ENCODE data around the gene CFDP1.
A peak's percentile ranks its signal among the peaks of the same experiment; 100 is the strongest.
"Not testable (repeated sequence)": the region's sequence is repeated elsewhere in the genome, so short reads cannot be mapped to it uniquely, and the experiment has no call there.

Gene CFDP1

DNA sequence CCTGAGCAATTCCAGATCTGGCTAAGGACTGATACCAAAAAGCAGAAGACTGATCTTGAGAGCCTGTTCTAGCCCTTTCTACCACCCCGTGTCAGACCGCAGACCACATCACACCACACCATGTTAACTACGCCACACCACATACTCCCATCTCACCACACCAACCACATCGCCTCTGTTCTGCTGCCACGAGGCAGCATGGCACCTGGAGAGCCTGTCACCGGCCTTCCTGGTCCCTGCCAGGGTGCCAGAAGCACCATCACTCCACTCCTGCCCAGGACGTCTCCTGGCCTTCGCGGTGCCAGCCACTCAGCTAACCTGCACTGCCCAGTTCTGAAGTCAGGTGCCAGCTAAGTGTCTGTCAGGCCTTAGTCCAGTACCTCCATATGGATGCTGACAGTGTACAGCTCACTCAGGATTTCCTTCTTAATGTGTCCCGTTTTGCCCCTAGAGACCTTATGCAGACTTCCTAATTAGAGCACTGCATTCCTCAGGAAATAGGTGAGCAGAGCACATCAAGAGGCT lies 144.6 kb downstream of the CFDP1 start:
- TF ChIP-seq, protein P1, sequence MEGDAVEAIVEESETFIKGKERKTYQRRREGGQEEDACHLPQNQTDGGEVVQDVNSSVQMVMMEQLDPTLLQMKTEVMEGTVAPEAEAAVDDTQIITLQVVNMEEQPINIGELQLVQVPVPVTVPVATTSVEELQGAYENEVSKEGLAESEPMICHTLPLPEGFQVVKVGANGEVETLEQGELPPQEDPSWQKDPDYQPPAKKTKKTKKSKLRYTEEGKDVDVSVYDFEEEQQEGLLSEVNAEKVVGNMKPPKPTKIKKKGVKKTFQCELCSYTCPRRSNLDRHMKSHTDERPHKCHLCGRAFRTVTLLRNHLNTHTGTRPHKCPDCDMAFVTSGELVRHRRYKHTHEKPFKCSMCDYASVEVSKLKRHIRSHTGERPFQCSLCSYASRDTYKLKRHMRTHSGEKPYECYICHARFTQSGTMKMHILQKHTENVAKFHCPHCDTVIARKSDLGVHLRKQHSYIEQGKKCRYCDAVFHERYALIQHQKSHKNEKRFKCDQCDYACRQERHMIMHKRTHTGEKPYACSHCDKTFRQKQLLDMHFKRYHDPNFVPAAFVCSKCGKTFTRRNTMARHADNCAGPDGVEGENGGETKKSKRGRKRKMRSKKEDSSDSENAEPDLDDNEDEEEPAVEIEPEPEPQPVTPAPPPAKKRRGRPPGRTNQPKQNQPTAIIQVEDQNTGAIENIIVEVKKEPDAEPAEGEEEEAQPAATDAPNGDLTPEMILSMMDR (IDR thresholded peaks at IDR 0.05; ENCODE audit: insufficient read depth, low read depth, low read length, missing control alignments) = no peak
- H3K4me3 ChIP-seq (ENCODE audit: low read length) = no peak overlapping the region
- DNase-seq (ENCODE audit: low read depth) = no peak

DNA sequence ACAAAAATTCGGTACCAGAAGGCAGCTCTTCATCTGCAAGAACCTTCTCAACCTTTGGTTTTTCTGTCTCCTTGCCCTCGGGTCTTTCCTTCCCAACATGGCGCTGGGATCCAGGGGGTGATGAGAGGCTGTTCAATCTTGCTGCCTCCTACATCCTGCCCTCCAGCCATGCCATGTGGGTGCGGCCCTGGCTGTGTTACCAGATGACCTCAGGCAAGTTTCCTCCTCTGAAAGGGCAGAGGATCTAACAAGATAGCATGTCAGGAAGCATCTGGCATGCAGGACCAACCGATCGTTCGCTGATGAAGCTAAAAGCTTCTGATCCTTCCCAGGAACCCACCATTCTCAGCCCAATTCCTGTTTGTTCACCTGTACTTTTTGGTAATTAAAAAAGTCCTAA lies 145.1 kb downstream of the CFDP1 start:
- DNase-seq (ENCODE audit: low read depth) = no peak
- H3K4me3 ChIP-seq (ENCODE audit: low read length) = no peak overlapping the region
- TF ChIP-seq, protein P1 (IDR thresholded peaks at IDR 0.05; ENCODE audit: insufficient read depth, low read depth, low read length, missing control alignments) = no peak

DNA sequence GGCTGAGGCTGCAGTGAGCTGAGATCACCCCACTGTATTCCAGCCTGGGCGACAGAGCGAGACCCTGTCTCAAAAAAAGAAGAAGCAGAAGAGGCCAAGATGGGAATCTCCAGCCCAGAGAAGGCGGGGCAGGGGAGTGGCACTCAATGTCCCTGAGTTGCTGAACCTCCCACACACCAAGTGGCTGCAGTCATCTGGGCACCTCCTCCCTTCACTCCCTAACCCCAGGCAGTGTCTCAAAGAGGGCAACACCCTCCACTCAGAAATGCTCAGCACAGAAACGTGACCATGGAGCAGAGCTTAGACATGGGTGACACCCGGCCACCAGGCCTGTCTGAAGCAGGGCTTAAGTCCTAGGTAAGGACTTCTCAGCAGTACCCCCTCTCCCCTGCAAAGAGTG lies 145.6 kb downstream of the CFDP1 start:
- peak; percentile 32 for DNase-seq (ENCODE audit: low read depth)

DNA sequence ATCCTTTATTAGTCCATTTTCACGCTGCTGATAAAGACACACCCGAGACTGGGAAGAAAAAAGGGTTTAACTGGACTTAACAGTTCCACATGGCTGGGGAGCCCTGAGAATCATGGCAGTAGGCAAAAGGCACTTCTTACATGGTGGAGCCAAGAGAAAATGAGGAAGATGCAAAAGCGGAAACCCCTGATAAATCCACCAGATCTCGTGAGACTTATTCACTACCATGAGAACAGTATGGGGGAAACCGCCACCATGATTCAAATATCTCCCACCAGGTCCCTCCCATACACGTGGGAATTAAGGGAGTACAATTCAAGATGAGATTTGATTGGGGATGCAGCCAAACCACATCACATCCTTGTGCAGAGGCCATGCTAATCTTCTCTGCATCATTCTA lies 146.9 kb downstream of the CFDP1 start:
- TF ChIP-seq, protein P1 (IDR thresholded peaks at IDR 0.05; ENCODE audit: insufficient read depth, low read depth, low read length, missing control alignments) = no peak
- DNase-seq (ENCODE audit: low read depth) = no peak
- H3K4me3 ChIP-seq (ENCODE audit: low read length) = no peak overlapping the region

More for the DNA sequence above, 145.6 kb downstream of the CFDP1 start:
- no peak overlapping the region for H3K4me3 ChIP-seq (ENCODE audit: low read length)
- TF ChIP-seq, protein P1 (IDR thresholded peaks at IDR 0.05; ENCODE audit: insufficient read depth, low read depth, low read length, missing control alignments) = no peak

DNA sequence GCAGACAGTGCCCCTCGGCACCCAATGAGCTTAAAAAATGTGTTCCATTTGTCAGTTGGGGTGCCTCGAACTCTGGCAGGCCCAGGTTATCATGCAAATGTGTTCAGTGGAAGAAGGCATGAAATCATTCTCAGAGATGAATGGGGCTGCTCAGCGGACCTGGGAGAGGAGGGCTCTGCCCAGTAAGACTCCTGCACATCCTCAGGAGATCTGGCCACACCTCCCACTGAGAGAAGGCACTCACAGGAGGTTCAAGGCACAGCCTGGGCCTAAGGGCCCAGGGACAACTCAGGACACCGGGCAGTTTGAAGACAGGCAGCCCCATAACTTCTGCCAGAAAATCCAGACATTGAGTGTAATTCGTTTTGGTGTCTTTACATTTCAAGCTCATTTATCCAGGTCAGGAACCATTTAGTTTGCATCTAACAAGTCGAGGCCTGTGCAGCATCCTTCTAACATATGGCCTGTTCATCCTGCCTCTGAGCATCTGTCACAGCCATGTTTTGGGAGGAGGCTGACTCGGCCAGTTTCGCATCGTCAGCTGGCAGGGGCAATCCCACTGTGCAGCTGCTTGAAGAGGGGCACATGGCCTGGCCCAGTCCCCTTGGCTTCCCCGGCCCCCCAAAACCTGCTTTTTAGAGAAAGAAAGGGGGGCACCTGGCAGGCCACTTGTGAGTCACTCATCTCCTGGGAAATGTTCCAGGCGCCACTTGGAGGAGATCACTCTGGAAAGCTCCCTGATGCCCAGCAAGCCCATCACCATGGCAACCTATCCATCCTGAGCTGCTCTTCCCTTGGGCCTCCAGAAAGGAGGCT lies 150.6 kb downstream of the CFDP1 start:
- TF ChIP-seq, protein P1 (IDR thresholded peaks at IDR 0.05; ENCODE audit: insufficient read depth, low read depth, low read length, missing control alignments) = no peak
- peak; percentile 56 for DNase-seq (ENCODE audit: low read depth)

DNA sequence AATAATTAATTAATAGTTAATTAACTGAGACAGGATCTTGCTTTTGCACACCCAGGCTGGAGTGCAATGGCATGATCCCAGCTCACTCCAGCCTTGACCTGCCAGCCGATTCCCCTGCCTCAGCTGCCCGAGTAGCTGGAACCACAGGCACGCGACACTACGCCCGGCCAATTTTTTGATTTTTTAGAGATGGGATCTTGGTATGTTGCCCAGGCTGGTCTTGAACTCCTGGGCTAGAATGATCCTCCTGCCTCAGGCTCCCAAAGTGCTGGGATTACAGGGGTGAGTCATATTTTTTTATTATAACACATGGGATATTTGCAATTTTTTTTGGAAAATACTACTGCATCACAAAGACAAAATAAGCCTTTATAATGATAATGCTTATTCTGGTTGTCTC lies 151.5 kb downstream of the CFDP1 start:
- H3K4me3 ChIP-seq (ENCODE audit: low read length) = no peak overlapping the region
- no peak for DNase-seq (ENCODE audit: low read depth)
- TF ChIP-seq, protein P1 (IDR thresholded peaks at IDR 0.05; ENCODE audit: insufficient read depth, low read depth, low read length, missing control alignments) = no peak

More for the DNA sequence above, 150.6 kb downstream of the CFDP1 start:
- no peak overlapping the region for H3K4me3 ChIP-seq (ENCODE audit: low read length)

DNA sequence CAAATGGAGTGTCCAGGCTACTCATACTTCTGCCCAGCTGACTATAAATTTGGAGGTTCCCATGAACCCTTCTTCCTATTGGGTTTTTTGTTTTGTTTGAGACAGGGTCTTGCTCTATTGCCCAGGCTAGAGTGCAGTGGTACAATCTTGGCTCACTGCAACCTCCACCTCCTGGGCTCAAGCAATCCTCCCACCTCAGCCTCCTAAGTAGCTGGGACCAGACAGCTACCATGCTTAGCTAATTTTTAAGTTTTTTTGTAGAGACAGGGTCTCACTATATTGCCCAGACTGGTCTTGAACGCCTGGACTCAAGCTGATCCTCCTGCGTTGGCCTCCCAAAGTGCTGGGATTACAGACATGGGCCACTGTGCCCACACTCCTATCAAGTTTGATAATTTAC lies 152.3 kb downstream of the CFDP1 start:
- H3K4me3 ChIP-seq (ENCODE audit: low read length); DNase-seq (ENCODE audit: low read depth): not testable (repeated sequence)

Data from epithelial cell of esophagus (primary cell).